GM13977 (cell line): ENCODE measurements around the gene IGSF9.

Experiments used
- DNase-seq: peaks from one replicate; pipeline ENCODE4 v3.0.0; 2012; ENCODE audit warnings: low spot score
- in situ Hi-C: fragments of 300-500 bp; cut with MboI; formaldehyde crosslinking; loops from one replicate; pipeline ENCODE4 v1.12.0; 2022; ENCODE audit warnings: low sequenced_read_pairs, low pct_unique_long_range_greater_than_20kb, mixed read lengths, inconsistent platforms; ENCODE audit not compliant: unreplicated experiment
- TF ChIP-seq, protein P1 (sequence below): IDR thresholded peaks from 2 replicates; pipeline ENCODE4 v1.5.1; 2012; ENCODE audit warnings: mild to moderate bottlenecking, control low read depth; ENCODE audit not compliant: insufficient read depth; ENCODE audit errors: extremely low read depth, missing control alignments

Gene IGSF9

GRCh38 chr1:159934136-159935039 lies 11.0 kb downstream of the IGSF9 start:
- in situ Hi-C loops: loop anchor here (5.0 kb wide), 1 partner anchor 73 kb away; no protein-coding TSS in a partner anchor
- no peak for DNase-seq
- TF ChIP-seq, protein P1, sequence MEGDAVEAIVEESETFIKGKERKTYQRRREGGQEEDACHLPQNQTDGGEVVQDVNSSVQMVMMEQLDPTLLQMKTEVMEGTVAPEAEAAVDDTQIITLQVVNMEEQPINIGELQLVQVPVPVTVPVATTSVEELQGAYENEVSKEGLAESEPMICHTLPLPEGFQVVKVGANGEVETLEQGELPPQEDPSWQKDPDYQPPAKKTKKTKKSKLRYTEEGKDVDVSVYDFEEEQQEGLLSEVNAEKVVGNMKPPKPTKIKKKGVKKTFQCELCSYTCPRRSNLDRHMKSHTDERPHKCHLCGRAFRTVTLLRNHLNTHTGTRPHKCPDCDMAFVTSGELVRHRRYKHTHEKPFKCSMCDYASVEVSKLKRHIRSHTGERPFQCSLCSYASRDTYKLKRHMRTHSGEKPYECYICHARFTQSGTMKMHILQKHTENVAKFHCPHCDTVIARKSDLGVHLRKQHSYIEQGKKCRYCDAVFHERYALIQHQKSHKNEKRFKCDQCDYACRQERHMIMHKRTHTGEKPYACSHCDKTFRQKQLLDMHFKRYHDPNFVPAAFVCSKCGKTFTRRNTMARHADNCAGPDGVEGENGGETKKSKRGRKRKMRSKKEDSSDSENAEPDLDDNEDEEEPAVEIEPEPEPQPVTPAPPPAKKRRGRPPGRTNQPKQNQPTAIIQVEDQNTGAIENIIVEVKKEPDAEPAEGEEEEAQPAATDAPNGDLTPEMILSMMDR: no peak

- in situ Hi-C loops: no loop called here
- no peak for DNase-seq
- TF ChIP-seq, protein P1: no peak
Measured at GRCh38 chr1:159933347-159933746, 12.1 kb downstream of the IGSF9 start.

- peak; percentile 53 for DNase-seq
- in situ Hi-C loops: no loop called here
Measured at GRCh38 chr1:159932296-159933285, 12.8 kb downstream of the IGSF9 start.

GRCh38 chr1:159931795-159932173 lies 13.6 kb downstream of the IGSF9 start:
- DNase-seq: no peak
- TF ChIP-seq, protein P1: no peak
- in situ Hi-C loops: no loop called here

More at GRCh38 chr1:159932296-159933285, 12.8 kb downstream of the IGSF9 start:
- TF ChIP-seq, protein P1: no peak

GRCh38 chr1:159931101-159931794 lies 14.2 kb downstream of the IGSF9 start:
- DNase-seq: no peak
- TF ChIP-seq, protein P1: no peak
- in situ Hi-C loops: no loop called here

GRCh38 chr1:159930634-159931033 lies 14.8 kb downstream of the IGSF9 start:
- DNase-seq: no peak
- in situ Hi-C loops: no loop called here
- TF ChIP-seq, protein P1: no peak
